Right forelimb (tissue), 1 donor: ENCODE results near the gene KLF6.

ENCODE experiments used
- DNase-seq: peaks from one replicate; pipeline ENCODE4 v3.0.0-alpha.2; 2018

KLF6 gene

GRCh38 chr10:3808689-3809199, 23.7 kb upstream of the KLF6 start:
- DNase-seq: no peak

DNA sequence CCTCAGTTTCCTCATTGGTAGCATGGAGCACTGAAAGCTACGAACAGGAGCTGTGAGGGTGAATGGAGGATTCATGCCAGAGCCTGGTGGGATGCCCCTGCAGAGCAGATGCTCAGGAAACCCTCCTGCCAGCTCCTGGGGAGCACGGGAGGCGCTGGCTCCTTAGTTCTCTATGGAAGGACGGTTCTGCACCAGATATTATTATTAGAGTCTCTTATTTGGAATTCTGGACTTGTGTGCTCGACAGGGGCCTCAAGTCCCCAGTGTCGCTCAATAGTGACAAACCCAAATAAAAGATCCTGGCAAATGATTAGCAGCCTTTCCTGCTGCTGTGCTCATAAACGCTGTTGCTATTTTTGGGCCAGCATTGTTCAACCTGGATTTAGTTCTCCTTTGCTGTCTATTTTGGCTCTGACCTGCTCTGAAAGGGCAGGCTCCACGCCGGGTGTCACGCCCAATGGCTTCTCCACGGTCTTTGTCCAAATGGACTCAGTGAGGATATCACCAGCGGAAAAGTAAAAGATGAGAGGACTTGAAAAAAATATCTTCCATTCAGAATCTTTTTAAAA, 23.0 kb upstream of the KLF6 start:
- no peak for DNase-seq

GRCh38 chr10:3807211-3807927, 22.4 kb upstream of the KLF6 start:
- no peak for DNase-seq

- DNase-seq: no peak
These were observed 21.6 kb upstream of the KLF6 start for GRCh38 chr10:3806603-3807002.

DNA sequence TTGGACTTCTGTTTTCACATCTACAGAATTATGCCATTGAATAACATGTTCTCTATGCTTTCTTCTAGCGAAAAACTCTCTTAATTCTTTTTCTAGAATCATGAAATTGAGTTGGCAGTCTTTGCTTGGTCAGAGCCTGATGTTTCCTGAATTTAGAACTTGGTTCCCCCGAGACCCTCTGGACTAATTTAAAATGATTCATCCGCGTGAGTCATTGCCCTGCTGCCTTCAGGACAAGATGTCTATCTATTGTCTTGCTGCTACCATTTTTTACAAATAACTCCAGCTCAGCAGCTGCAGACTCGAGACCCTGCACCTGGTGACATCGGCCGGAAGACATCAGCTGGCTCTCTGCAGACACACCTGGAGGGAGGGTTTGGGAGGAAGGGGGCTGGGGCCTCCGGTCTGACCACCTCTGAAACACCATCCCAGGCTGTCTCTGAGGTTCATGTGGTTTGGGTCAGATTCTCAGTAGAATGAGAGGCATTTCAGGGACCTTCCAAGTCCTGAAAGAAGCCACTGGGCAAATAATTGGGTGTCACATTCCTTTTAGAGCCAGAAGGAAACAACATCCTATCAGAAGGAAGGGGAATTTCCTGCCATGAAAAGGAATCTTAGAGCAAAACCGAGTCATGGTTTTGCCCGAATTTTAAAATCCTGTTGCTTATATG, 20.9 kb upstream of the KLF6 start:
- no peak for DNase-seq

- peak; percentile 58 for DNase-seq
These were observed 20.3 kb upstream of the KLF6 start for GRCh38 chr10:3805201-3805790.

- DNase-seq: no peak
These were observed 19.1 kb upstream of the KLF6 start for GRCh38 chr10:3803927-3804741.

DNA sequence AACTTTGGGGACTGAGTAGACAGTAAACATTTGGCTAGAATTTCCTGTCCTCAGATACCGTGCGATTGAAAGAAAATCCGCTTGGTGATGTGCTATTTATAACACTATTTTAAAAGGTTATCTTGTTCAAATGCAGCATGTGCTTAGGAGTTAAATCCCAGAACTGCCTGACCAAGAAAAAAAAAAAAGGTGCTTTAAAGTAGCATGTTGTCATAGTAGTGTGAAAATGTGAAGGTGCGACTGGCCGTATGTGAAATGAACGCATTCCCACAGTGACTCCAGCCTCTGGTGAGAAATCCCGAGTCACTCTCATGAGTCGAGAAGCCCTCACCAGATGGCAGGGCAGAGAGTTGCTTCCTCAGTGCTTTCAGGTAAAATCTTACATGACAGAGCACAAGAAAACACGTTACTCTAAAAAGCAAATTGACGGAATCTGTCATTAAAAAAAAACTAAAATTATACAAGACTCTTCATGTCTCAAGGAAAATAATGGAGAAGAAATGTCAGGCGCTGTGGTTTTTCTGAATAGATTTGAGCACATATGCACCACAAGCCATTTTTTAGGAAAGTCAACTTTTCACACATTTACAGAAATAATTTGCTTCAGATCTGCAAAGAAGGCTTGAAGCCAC, 18.4 kb upstream of the KLF6 start:
- DNase-seq: no peak

- DNase-seq: no peak
These were observed 17.7 kb upstream of the KLF6 start for GRCh38 chr10:3802526-3803265.

GRCh38 chr10:3801558-3802192, 16.7 kb upstream of the KLF6 start:
- no peak for DNase-seq

DNA sequence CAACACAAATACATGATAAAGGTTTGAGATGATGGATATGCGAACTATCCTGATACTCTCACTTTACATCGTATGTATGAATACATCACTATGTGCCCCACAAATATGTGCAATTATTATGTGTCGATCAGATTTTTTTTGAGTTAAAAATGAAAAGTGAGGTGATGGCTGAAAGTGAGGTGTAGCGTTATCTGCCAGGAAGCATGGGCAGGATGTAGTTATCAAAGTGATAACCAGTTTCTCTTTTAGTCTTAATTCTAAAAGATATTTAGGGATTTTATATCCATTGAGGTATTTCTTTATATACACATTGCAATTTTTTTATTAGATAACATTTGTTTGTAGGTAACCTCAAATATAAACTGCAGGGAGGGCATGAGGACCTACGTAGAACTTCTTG, 15.6 kb upstream of the KLF6 start:
- DNase-seq: no peak

DNA sequence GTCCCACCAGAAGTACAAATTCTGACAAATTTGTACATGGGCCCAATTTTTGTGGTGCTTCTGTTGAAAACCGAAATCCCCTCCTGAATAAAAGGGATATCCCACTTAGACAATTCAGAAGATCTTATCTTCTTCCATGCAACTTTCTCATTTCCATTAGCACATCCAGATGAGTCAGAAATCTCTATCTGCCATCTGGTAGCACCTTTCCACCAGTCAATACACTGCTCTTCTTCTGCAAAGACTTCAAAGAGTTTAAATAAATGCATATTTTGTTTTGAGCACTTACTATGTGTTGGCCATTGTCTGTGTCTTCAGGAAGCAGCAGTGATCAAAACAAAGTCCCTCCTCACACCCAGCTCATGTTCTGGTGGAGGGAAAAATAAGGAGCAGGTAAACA, 12.7 kb upstream of the KLF6 start:
- no peak for DNase-seq

DNA sequence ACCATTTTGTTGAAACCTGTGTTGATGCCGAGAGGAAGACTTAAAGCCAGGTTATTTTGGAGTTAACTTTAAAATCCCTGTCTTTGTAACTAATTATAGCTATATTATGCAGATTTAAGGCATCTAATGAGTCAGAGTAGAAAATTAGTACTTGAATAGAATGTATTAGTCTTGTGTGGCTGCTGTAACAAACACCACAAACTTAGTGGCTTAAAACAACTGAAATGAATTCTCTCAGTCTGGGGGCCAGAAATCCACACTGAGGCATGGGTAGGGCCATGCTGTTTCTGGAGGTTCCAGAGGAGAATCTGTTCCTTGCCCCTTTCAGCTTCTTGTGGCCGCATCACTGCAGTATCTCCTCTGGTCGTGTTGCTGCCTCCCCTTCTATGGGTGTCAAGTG, 8.5 kb upstream of the KLF6 start:
- DNase-seq: no peak

DNA sequence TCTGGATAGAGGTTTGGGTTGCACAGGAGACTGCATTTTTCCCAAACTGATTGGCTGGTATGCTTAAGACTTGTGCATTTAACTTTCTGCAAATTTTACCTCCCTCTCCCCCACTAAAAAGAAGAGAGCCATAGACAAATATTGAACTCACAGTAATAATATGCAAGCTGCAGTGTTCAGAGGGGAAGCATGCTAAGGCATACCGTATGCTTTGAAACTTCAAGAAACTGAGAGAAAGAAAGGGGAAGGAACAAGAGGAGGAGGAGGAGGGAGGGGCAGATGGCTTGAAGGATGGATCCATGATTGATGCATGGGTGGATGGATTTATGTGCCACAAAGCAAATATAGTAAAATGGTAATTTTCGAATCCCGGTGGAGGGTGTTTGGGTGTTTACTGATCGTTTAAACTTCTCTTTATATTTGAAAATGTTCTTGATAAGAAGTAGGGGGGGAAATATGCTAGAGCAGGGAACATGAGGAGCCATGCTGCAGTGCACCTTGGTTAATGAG, 7.8 kb upstream of the KLF6 start:
- no peak for DNase-seq

- DNase-seq: no peak
These were observed 7.1 kb upstream of the KLF6 start for GRCh38 chr10:3791974-3792633.

- DNase-seq: no peak
These were observed 5.8 kb upstream of the KLF6 start for GRCh38 chr10:3790858-3791257.

GRCh38 chr10:3790272-3790671, 5.3 kb upstream of the KLF6 start:
- no peak for DNase-seq

DNA sequence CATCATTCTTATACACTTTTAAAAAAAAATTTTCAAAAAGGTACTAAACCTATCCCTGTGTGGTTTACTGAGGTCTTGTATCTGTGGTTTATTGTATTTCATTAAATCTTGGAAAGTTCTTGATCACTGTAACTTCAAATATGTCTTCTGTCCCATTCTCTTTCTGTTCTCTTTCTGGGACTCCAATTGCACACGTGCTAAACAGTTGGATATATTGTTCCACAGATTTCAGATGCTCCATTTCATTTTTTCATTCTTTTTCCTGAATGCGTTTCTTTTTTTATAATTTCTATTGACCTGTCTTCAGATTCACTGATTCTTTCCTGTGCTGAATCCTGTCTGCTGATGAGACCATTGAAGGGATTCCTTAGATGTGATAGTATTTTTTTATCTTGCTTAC, 4.6 kb upstream of the KLF6 start:
- DNase-seq: no peak

GRCh38 chr10:3787816-3788215, 2.8 kb upstream of the KLF6 start:
- DNase-seq: no peak

GRCh38 chr10:3787016-3787400, 2.0 kb upstream of the KLF6 start:
- DNase-seq: no peak
